ENCODE data around the gene EBI3.
"Not testable (repeated sequence)": the region's sequence is repeated elsewhere in the genome, so short reads cannot be mapped to it uniquely, and the experiment has no call there.

The EBI3 gene

GRCh38 chr19:4229179-4229931 lies at the start of gene EBI3:
TSS of gene EBI3 (plus strand) at chr19:4229523. CDS start at chr19:4229551, 28 bp downstream.
- no peak for DNase-seq

GRCh38 chr19:4181053-4181508 lies 48.2 kb upstream of the EBI3 start:
- no peak for DNase-seq

- peak; percentile 95 for DNase-seq
Observed at GRCh38 chr19:4182084-4182810, 47.1 kb upstream of the EBI3 start, which contains the start of the genes ANKRD24 and SIRT6. TSS of gene ANKRD24 (plus strand) at chr19:4182689. CDS start at chr19:4186426, 3,737 bp downstream. TSS of gene SIRT6 (minus strand) at chr19:4182563. CDS start at chr19:4182539, 24 bp downstream.

DNA sequence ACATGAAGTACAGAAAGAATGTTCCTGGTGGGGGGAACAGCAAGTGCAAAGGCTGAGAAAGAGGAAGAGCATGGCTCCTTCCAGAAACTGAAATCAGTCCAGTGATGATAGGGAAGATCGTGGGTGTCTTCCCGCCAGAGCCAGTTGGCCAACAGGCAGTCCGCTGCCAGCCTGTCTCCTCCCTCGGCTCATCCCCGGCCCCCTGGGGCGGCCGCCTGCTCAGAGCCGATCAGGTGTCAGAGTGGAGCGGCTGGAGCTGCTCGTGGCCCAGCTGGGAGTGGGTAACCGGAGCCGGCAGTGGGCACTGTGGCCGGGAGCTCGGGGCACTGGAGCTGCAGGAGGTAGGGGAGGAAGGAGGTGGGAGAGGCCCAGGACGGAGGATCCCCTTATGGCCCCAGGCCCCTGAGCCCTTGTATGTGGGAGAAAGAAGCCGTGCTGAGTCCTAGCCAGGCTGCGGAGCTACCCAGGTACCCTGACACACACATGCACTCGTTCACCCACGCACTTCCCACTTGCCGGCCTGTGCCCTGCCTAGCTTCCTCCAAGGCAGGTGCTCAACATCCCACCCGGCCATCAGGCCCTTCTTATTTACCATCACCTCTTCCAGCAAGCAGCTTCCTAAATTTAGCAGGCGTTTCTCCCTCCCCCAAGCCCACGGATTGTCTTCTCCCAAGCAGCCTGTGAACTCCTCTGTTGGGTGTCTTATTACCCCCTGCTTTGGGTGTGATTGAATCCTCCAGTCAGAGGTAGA lies 45.2 kb upstream of the EBI3 start:
- DNase-seq: no peak

DNA sequence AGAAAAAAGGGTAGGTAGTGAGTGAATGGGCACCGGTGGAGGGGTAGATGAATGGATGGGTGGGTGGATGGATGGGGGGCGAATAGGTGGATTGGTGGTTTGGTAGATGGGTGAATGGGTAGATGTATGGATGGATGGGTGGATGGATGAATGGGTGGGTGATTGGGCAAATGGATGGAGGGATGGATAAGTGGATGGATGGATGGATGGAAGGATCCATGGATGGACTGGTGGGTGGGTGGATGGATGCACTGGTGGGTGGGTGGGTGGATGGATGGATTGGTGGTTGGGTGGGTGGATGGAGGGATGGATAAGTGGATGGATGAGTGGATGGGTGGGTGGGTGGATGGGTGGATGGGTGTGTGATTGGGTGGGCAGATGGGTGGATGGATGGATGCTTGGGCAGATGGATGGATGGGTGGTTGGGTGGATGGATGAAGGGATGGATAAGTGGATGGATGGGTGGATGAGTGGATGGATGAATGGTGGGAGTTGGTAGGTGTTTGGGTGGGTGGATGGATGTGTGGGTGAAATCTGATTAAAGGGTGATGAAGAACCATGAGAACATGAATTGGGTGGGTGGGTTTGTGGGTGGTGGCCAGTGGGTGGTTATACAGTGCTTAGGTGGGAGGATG lies 44.5 kb upstream of the EBI3 start:
- DNase-seq: no peak

DNA sequence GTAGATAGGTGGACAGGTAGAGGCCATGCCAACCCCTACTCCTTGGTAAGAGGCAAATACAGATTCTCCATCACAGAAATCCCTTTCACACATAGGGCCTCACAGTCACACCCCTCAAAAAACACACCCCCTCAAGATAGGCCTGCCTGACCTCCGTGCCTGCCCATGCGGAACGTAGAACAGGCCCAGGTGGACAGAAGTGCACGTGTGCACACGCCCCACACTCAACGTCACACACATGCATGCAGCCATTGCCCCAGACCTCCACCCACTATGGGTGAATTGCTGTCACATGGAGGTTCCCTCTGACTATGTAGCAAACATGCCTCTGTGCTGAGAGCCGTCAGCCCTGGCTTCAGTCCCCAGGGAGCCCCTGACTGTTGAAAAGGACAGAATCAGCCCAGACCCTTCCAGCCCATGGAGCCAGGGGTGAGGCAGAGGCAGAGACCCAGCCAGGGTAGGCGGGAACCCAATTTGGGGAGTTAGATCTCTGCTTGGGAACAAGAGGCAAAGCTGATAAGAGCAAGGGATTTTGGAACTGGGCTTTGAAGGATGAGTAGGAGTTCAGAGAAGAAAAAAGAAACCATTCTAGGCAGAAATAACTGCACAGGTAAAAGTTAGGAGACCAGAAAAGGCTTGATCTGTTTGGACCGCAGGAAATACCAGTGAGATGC lies 43.8 kb upstream of the EBI3 start:
- DNase-seq: no peak

- DNase-seq: peak; percentile 53
Observed at GRCh38 chr19:4186087-4186993, 43.0 kb upstream of the EBI3 start.

DNA sequence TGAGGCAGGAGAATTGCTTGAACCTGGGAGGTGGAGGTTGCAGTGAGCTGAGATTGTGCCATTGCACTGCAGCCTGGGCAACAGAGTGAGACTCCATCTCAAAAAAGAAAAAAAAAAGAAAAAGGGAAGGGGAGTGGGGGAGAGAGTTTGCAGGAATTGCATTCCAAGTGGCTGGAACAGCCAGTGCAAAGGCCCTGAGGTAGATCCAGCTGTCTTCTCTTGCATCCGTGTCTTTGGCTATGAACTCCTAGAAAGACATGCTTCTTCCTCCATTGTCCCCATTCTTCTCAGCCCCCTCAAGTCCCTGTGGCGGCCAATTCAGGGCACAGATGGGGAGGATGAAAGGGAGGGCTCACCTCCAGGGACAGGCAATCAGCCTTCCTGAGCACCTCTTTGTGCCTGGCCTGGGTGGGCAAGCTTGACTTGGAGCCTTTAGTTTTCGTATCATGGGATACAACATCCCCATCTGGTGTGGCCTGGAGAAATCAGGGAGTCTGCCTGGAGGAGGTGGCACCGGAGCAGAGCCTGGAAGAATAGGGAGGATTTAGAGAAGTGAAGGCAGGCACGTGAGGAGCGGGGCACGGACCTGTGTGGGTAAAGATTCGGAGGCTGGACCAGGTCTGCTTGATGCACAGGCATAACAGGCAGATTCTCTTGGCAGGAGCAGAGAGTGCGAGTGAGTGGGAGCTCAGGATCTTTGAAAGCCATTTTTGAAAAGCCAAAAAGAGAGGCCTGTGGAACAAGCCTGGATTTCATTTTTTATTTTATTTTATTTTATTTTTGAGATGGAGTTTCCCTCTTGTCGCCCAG lies 41.8 kb upstream of the EBI3 start:
- no peak for DNase-seq

GRCh38 chr19:4189641-4190040 lies 39.7 kb upstream of the EBI3 start:
- no peak for DNase-seq

- not testable (repeated sequence) for DNase-seq
Observed at GRCh38 chr19:4192537-4192936, 36.8 kb upstream of the EBI3 start.

DNA sequence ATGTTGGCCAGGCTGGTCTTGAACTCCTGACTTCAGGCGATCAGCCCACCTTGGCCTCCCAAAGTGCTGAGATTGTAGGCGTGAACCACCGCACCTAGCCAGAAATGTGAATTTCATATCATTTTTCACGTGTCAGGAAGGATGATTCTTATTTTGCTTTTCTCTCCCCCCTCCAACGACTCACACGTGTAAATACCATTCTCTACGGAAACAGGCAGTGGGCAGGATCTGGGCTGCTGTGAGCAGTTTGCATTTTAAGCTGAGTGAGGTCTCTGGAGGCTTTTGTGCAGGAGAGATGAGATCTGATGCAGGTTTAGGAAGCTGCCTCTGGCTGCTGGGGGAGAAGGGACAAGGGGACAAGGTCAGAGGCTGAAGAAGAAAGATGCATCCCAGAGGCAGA lies 35.0 kb upstream of the EBI3 start:
- DNase-seq: no peak

- DNase-seq: no peak
Observed at GRCh38 chr19:4196009-4196408, 33.3 kb upstream of the EBI3 start.

GRCh38 chr19:4196587-4197148 lies 32.7 kb upstream of the EBI3 start:
- DNase-seq: no peak

DNA sequence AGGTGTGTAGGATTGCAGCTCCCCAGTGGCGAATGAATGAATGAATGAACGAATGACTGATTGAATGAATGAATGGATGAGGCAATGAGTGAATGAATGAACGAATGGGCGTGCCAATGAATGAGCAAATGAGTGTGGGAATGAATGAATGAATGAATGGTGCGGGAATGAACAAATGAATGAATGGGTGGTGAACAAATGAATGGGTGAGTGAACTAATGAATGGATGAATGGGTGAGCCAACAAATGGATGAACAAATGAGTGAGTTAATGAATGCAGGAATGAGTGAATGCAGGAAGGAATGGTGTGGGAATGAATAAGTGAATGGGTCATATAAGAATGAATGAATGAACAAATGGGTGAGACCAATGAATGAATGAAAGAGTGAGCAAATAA lies 32.1 kb upstream of the EBI3 start:
- no peak for DNase-seq

DNA sequence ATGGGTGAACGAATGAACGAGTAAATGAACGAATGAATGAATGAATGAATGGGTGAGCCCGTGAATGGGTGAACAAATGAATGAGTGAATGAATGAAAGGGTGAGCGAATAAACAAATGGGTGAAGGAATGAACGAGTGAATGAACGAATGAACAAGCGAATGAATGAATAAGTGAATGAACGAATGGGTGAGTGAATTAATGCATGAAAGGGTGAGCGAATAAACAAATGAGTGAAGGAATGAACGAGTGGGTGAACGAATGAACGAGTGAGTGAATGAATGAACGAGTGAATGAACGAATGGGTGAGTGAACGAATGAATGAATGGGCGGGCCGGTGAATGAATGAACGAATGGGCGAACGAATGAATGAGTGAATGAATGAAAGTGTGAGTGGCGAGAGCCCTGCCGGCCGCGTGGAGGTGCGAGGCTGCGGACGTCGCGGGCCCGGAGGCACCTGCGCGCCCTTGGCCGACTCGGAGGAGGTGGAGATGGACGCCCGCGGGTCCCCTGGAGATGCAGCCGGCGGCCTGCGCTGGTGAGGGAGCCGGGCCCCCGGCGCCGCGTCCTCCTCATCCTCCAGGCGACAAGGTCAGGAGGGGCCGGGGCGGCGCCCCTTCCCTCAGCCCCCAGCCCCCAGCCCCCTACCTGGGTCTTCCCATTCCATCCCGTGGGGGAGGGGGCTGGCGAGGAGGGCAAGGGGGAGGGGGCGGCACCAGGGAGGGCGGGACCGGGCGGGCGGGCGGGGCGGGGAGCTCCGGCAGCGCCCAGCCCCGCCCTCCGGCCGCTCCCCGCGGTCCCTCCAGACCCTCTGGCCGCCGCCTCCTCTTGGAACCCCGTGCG lies 31.5 kb upstream of the EBI3 start:
- no peak for DNase-seq

DNA sequence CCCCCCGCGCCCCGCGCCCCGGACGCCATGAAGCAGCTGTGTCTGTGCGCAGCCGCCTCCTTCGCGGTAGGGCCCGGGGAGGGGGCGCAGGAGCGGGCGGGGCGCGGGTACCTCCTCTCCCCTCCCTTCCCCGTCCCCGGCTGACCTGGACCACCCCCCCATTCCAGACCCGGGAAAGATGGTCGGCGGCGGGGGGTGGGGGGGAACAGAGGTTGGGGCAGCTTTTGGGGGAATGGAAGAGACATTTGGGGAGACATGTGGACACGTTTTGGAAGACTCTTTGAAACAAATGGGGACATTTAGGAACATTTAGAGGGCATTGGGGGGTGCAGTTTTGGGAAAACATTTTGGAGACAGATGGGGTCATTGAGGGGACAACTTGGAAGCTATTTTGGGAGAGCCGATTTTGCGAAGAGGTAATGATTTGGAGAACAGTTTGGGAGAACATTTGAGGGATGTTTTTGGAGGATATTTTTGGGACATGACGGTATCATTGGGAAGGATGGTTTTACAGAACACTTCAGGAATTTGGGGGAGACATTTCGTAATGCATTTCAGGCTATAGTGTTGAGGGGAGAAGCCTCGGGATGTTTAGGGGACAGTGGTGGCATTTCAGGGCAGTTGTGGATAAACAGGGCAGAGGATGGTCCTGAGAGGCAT lies 30.7 kb upstream of the EBI3 start:
- no peak for DNase-seq

DNA sequence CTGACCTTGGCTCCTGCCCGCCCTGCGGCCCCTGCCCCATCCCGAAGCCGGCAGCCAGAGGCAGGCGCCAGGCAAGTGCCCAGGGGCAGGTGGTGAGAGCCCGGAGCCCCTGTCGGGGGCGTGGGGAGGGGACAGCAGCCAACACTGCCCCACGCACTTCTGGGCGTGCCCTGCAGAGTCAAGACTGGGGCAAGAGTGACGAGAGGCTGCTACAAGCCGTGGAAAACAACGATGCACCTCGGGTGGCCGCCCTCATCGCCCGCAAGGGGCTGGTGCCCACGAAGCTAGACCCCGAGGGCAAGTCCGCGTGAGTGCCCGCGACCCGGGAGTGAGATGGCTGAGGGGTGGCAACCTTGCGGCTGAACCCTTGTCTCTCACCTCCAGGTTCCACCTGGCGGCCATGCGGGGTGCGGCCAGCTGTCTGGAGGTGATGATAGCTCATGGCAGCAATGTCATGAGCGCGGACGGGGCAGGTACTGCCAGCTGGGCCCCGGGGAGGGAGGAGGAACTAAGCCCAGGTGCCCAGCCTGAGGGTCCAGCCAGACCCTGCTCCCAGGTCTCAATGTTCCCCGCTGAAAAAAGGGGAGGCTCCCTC lies 29.5 kb upstream of the EBI3 start:
- DNase-seq: no peak

DNA sequence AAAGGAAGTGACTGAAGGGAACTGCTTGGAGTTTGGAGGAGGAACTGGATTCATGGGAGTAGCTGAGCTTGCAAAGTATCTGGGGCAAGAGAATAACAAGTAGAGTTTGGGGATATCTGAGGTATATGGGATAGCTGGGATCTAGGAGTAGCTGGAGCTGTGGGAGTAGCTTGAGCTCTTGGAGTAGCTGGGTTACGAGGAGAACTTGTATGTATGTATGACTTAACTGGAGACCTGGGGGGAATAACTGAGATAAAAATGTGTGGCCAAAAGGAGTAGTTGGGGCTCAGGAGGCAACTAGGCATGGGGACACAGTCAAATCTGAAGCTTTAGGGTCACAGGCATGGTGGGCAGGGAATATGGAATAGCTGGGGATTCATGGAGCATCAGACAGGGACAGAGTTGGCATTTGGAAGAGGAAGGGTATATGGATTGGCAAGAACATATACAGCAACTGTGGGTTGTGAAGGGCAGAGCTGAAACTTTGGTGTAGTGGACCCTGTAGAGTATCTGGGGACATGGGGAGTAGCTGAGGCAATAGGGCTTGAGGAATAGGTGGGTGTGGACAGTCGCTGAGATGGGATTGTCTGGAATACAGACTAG lies 28.3 kb upstream of the EBI3 start:
- DNase-seq: no peak
